Measurements from ENCODE around the gene TMOD1.
"Not testable (repeated sequence)": the region's sequence is repeated elsewhere in the genome, so short reads cannot be mapped to it uniquely, and the experiment has no call there.

TMOD1 gene

DNA sequence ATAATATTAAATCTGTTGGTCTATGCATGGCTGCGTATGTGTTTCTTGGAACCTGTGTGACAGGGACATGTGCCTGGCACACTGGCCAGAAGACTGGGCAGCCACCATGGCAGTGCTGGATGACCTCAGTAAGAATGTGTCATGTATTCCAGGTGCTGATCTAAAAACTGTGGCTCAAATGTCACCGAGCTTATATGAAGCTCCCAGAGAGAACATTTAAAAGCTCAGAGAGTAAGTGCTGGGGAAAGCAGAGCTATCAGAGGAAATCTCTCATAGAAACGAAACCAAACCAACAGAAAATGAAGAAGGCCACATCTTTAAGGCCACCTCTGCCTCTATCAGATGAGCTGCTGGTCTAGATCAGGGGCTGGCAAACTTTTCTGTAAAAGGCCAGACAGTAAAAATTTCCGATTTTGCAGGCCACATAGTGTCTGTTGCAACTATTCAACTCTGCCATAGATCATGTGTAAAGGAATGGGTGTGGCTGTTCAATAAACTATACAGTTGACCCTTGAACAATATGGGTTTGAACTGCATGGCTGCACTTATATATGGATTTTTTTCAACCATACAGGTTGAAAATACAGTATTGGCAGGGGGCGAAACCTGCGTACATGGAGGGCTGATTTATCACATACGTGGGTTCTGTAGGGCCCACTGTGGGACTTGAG lies 99.9 kb downstream of the TMOD1 start:
- no peak for DNase-seq

DNA sequence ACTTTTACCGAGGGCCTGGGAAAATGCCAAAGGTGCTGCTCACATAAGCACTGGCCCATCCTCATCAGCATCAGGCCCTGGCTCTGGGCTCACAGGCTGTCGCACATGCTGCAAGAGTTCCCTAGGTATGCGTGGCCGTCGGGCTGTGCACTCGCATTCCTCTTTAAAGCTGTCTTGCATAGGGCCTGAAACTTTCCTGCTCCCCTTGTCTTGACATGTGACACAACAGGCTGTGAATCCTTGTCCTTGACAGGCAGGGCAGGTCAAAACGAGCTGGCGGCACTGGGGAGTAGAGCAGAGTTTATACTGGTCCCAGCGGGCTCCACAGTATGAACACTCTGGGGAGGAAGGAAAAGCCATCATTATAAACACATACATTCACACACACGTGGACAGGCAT lies 101.0 kb downstream of the TMOD1 start:
- DNase-seq, result no peak

DNA sequence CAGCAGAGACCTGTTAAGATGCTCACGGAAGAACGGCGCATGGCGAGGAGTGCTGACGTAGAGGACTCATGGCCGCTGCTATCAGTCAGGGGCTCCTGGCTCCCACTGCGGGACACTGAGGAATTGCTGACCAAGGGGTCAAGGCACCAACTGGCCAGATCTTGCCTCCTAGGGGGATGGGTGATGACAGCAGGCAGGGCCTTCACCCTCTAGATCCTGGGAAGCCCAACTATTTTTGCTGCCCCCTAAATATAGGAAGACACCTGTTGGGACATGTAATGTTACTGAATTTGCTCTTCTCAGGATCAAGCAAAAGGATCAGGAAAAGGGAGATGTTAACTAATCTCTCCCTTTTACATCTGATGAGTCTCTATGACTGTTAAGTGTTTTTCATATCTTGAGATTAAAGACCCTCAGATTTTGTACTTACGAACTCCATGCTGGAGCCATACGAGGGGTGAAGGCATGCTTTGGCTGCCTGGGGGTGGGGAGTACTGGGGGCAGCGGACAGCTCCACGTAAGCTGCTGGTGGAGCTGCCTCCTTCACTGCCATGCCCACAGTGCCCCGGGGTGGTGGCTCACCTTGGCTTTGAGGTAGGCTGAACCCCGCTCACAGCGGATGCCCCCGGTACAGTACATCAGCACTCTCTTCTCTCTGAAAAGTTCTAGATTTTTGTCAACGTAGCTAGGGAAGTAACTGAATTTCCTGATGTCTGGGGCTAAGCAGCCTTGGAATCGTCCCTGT lies 103.6 kb downstream of the TMOD1 start:
- DNase-seq, result no peak

DNA sequence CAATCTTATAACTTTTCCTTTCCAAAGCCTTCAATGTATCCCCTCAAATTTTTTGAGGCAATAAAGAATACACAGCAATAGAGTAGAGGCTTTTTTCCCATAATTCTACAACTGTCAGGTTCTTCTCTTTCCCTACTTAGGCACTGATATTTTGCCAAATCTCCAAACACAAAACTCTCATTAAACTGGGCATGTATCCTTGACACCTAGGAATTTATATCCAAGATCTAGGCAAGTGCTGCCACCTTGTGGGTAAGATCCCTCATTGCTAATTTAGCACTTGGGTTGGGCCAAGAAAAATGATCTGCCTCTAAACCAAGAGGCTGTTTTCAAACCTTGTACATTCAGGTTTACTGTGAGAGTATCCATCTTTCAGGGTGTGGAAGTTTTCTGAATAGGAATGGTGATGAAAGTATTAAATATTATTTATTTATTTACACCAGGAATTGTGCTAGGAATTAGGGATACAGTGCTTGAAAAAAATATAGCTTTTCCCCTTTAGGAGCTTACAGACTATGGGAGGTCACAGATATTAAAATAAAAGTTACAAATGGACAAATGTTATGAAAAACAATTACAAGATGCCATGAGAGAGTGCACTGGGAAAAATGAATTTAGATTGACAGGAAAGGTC lies 114.1 kb downstream of the TMOD1 start:
- no peak for DNase-seq

DNA sequence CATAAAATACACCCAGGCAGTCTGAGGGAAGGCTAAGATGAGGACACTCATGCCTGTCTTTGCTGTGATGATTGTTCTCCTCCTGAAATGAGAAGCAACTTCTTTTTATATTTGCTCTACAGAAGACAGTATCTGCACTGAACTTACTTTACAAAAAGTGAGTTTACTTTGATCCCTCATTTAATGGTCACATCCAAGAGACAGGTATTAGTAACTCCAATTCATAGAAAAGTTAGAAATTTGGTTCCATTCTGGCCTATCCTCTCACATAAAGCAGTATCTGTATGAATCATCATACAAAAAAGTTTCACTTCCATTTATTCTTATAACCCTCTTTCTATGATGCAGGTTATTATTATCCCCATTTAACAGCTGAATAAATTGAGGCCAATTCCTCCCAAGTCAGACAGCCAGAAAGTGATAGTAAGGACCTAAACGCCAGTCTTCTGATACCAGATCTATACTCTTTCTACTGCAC lies 116.5 kb downstream of the TMOD1 start:
- DNase-seq, result no peak

DNA sequence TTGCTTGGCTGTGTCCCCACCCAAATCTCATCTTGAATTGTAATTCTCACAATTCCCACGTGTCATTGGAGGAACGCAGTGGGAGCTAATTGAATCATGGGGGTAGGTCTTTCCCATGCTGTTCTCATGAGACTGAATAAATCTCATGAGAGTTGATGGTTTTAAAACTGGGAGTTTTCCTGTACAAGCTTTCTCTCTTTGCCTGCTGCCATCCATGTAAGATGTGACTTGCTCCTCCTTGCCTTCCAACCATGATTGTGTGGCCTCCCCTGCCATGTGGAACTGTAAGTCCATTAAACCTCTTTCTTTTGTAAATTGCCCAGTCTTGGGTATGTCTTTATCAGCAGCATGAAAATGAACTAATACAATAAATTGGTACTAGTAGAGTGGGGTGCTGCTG lies 118.6 kb downstream of the TMOD1 start:
- DNase-seq, result not testable (repeated sequence)

DNA sequence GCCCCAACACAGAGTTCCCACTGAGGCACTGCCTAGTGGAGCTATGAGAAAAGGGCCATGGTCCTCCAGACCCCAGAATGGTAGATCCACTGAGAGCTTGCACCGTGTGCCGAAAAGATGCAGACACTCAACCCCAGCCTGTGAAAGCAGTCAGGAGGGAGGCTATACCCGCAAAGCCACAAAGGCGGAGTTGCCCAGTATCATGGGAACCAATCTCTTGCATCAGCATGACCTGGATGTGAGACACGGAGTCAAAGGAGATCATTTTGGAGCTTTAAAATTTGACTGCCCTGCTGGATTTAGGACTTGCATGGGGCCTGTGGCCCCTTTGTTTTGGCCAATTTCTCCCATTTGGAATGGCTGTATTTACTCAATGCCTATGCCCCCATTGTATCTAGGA lies 121.0 kb downstream of the TMOD1 start:
- not testable (repeated sequence) for DNase-seq

DNA sequence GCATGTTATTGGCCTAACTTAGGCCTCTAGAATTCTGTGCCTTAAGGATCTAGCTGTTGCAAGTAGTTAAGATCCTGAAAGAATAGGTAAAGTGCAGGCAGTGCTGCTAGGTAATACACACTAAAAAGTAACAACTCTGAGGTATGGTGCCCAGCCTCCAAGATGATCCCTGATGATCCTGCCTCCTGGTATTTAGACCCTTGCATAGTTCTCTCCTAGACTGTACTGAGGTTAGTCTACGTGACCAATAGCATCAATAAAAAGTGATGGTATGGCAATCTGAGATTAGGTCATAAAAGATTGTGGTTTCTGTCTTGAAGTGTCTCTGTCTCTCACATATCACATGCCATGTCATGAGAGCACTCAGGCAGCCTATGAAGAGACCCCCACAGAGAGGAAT lies 122.5 kb downstream of the TMOD1 start:
- no peak for DNase-seq

DNA sequence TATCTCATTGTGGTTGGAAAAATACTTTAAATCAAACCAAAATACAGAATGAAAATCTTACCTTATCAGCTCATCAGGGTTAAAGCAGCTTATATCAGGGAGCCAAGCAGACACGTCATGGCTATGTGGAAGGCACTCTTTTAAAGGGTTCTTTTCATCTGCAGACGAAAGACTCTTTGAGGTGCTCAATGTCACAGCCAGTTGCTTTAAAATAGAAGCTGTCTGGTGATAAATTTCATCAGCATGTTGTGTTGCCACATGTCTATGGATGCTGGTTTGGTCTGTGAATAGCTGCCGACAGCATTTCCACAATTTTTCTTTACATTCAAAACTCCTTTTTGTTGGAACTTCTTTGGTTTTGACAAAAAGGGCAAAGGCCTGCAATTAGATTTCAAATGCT lies 124.2 kb downstream of the TMOD1 start:
- no peak for DNase-seq

DNA sequence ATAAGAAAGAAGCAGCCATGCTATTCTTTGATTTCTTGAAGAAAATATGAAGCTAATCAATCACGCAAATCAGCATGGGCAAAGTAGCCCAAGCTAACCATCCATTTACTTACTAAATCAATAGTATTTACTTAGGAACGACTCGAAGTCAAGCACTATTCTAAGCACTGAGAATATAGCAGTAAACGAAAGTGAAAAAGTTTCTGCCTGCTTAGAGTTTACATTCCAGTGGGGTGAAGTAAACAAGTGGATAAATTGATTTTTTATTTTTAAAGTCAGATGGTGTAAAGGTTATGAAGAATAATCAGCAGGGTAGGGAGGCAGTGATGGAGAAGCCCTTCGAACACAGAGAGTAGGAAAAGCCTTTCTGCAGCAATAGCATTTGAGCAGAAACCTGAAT lies 126.2 kb downstream of the TMOD1 start:
- DNase-seq, result no peak

DNA sequence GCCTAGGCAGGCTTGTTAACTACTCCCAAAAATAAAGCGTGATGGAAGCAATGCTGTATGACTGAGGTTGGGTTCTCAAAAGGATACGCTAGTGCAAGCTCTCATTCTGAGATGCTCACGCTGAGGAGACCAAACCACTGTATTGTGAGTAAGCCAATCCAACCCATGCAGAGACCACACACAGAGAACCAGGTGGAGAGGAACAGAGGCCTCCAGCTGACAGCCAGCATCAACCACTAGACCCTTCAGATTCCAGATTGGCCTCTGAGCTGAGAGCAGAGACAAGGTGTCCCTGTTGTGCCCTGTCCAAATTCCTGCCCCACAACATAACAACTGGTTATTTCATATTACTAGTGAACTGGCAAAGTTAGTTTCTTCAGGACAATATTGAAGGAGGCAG lies 127.2 kb downstream of the TMOD1 start:
- no peak for DNase-seq

DNA sequence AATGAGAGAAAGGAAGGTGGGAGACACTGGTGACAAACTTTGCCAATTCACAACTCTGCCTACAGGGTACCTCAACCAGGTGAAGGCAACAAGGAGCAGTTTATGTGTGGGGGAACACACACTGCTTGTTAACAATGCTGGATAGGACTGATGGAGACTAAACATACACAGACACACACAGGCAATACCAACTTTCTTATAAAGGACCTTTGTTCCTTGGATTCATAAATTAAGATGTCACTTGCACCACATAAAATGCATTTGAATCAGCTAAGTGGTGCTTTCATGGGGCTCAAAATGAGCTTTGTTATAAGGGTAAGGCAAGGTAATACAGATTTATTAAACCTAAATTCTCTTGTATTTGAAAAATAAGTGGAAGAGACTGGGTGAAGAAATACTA lies 127.7 kb downstream of the TMOD1 start:
- DNase-seq, result no peak

DNA sequence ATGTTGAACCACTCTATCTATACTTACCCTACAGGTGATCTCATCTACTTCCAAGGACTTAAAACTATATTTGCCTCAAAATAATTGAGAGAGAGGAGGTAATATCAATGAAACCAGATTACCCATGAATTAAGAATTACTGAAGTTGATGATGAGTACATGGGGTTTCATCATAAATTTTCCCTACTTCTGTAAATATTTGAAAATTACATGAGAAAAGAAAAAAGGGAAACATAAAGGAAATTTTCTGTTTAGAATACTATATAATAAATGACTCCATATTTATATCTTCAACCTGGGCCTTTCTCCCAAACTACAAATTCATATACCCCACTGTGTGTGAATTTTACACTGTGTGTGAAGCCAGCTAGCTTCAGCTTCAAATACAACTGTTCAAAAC lies 129.1 kb downstream of the TMOD1 start:
- DNase-seq, result no peak

DNA sequence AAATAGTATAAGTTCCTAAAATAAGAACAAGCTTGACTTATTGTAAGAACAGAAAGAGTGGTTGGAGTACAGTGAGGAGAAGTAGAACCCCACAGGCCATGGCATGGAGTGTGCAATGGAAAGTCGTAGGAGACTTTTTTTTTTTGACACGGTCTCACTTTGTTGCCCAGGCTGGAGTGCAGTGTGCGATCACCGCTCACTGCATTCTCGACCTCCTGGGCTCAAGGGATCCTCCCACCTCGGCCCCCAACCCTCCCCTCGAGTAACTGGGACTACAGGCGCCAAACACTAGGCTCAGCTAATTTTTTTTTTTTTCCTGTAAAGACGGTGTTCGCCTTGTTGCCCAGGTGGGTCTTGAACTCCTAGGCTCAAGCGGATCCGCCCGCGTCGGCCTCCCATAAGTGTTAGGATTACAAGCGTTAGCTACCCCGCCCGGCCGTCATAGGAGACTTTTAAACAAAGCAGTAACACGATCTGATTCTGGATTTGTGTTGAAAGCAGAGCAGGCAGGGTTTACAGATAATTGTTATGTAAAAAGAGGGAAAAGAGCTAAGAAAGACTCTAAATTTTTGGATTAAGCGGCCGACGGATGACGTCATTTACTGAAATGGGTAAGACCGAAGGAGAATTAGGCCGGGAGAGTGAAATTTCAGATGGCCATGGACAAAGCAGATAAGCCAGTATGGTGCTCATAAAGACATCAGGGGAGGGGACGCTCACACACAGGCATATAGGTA lies 130.9 kb downstream of the TMOD1 start:
- DNase-seq, result peak; percentile 29

DNA sequence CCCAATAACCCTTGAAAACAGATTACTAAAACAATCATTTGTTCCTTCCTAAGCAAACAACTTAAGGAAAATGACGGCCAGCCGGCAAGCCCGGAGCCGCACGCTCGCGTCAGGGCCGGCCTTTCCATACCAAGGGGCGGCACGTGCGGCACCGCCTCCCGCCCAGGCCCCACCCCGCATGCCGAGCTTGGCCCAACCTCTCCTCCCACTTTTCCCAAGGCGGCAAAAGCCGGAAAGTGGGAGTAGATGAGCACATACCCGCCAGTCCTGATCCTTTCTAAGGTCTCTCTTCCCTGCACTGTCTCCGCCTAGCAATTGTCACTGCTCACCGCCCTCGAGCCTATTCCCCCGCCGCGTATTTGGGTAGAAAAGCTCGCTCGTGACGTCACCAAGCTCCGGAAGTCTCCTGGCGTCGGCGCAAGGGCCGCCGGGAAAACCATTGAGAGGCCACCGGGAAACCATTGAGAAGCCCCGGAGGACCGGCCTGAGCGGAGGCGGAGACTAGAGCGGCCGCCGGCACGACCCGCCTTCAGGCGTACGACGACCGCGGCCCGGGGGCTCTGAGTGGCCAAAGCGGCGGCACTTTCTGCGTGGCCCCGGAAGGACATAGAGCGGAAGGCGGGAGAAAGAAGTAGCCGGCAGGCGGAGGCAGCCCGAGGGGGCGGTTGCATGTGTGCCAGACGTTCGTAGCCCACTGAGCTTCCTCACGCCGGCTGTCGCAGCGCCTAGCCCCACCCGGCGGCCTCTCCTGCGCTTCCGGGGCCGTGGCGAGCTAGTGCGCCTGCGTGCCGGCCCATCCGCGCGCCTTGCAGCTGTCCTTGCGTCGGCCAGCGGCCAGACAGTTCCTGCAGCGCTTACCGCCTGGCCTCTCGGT lies 131.8 kb downstream of the TMOD1 start, which contains the start of the genes NCBP1 and TSTD2:
TSS of gene NCBP1 (plus strand) at position 837 of the 874 bp plus-strand sequence. CDS start 61 bp downstream, outside the sequence.
TSS of gene TSTD2 (minus strand) at position 384 of the 874 bp plus-strand sequence. CDS start 5,806 bp downstream, outside the sequence.
- DNase-seq, result peak; percentile 93

DNA sequence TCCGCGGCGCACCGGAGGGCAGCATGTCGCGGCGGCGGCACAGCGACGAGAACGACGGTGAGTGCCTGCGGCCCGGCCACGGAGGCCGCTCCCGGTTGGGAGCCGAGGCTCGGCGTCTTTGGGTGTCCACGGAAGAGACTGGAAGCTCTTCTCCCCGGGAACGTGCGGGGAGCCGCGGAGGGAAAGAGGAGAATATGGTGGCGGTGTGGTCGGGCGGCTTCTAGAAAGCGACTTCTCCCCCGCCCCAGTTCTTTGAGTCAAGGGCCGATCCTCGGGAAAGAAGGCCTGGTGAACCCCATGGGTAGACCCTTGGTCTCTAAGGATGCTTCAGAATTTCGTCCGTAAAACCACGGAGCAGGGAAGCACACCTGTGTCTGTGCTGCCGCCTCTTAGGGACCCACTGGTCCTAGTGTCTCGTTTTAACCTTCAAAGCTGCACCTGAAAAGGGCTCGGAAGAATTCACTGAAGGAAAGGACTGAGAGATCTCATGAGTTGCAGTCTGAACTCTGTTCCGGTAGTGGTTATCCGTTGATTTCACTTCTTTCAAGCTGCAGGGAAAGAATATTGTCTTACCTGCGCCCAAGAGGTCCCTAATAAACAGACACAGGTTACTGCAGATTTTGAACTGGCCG lies 132.5 kb downstream of the TMOD1 start:
- no peak for DNase-seq

DNA sequence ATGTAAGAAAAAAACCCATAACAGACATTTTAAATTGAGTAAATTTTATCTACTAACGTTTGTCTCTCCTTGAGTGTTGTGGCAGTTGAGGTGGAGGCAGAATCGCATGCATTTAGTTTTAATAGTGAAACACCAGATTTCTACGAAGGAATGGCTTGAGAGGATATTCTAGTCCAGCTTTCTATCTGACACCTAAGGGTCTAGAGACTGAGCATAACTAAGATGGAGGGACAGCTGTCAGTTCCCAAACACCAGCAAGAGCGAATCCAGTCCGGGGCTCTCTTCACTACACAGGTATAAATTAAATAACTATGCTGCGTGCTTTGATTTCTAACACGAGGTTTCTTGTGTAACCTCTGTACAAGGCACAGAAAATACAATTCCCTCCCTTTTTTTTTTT lies 133.6 kb downstream of the TMOD1 start:
- DNase-seq, result no peak

DNA sequence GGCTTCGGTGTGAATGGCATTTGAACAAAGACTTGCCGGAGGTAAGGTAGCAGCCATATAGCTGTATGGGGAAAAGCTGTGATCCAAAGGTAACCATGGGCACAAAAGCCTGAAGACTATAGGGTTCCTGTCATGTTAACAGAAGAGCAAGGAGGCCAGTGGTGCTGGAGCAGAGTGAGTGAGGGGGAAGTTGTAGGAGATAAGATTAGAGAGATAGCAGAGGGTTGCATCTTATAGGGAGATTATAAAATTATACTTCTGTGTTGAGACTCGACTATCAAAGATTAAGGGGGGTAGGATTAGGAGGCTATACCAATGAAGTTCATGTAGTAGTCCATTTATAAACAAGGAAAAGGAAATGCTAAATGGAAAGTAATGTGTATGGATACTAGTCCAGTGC lies 135.4 kb downstream of the TMOD1 start:
- DNase-seq, result no peak

DNA sequence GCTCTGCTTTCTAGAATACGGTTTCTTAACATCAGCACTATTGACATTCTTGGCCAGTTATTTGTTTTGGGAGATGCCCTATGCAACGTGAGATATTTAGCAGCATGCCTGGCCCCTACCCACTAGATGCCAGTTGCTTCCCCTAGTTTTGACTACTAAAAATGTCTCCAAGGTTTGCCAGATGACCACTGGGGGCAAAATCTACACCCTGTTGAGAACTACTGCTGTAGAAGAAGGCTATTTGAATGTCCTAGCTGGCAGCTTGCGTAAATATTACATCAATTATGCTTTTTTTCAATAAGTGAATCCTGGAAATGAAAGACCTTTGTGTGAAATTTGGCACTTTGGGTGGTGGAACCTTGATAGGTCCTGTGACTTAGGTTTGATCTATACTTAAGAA lies 137.2 kb downstream of the TMOD1 start:
- no peak for DNase-seq

DNA sequence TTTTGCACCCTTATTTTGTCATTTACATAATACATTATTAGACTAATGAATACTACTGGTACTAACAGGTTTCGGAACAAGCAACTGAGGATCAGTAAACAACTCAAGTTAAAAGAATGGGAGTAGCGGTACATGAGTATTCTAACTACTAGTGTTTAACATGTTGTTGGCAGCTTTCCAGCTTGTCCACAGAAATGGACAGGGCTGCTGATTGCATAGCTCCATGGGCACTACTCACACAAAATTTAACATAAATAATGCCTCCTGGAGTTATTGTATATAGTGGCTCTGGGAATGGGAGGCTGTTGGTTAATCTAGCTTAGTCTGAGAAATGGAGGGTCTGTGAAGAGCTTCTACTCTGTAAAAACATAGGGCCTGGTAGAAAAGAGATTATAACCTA lies 138.9 kb downstream of the TMOD1 start:
- DNase-seq, result no peak

DNA sequence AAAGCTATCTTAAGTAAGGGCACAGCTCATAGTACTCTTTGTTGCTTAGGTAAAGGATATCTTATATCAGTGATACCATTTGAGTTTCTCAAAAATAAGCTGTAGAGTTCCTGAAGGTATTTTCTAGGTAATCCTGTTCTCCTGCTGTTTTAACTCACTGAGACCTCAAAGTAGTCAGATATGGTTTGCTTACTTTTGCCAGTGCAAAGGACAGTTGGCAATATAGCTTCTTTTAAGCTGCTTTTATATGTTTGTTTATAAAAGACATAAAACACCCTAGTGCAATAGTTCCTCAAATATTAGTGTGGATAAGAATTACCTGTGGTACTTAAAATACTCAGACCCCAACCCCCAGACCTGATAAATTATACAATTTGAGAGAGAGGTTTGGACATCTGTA lies 144.3 kb downstream of the TMOD1 start:
- no peak for DNase-seq

DNA sequence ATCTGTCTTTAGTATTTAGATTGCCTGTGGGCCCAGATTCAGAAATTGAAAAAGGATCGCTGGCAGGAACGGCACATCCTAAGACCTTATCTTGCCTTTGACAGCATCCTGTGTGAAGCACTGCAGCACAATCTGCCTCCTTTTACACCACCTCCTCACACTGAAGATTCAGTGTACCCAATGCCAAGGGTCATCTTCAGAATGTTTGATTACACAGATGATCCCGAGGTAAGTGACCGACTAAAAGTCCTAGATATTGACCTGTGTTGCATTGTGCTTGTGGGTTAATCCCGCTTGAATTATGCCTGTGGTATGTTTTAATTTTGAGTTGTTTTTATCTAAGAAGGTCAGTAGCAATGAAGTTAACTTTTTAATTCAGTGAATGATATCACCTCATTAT lies 146.5 kb downstream of the TMOD1 start:
- no peak for DNase-seq
